Stimulated activated CD4-positive, alpha-beta T cell treated with anti-CD3 and anti-CD28 coated beads, Interleukin-15, amount 100 ng/mL, for 1 hour (primary cell): ENCODE data around the gene ZNF280A.
A peak's percentile ranks its signal among the peaks of the same experiment; 100 is the strongest.

ENCODE experiments used
- DNase-seq, 2 donors: peaks; one replicate each; pipeline ENCODE4 v3.0.0-alpha.2; 2020; ENCODE audit warnings: low read depth in 1 of 2, low spot score in 1 of 2

ZNF280A gene, protein sequence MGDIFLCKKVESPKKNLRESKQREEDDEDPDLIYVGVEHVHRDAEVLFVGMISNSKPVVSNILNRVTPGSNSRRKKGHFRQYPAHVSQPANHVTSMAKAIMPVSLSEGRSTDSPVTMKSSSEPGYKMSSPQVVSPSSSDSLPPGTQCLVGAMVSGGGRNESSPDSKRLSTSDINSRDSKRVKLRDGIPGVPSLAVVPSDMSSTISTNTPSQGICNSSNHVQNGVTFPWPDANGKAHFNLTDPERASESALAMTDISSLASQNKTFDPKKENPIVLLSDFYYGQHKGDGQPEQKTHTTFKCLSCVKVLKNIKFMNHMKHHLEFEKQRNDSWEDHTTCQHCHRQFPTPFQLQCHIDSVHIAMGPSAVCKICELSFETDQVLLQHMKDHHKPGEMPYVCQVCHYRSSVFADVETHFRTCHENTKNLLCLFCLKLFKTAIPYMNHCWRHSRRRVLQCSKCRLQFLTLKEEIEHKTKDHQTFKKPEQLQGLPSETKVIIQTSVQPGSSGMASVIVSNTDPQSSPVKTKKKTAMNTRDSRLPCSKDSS

DNA sequence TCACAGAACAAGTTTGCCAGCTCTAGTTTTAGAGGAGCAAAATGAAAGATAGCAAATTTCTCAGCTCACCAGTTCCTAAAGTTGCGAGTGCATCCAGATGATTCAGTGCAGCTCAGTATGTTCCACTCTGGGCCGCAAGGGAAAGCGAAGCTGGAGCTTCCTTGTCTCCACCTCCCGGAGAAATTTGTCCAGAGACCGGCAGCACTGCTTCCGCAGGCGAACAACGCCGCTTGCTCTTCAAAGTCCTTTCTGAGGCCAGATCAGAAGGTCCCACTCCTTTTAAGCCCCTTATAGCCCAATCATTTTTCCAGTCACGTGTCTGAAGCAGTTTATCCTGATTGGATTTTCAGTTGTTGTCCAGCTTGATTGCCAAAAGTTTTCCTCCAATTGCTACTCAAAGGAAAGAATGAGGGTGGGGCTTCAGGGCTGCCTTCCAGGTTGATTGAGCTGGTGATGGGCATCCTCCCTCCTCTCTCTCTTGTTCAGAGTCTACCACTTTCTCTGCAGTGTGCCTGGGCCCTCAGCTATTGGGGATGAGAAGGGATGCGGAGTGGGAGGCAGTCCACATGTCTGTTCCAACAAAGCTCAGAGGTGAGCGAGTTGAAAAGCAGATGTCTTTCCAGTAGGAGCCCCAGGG is at the start of gene ZNF280A:
ZNF280A (minus strand) TSS at position 251 of the 637 bp plus-strand sequence. CDS start 4,640 bp downstream, outside the sequence.
- DNase-seq: no peak

- DNase-seq: no peak
Measured at GRCh38 chr22:22569218-22569617, 49.1 kb upstream of the ZNF280A start.

- DNase-seq: no peak
Measured at GRCh38 chr22:22565981-22566380, 45.9 kb upstream of the ZNF280A start.

DNA sequence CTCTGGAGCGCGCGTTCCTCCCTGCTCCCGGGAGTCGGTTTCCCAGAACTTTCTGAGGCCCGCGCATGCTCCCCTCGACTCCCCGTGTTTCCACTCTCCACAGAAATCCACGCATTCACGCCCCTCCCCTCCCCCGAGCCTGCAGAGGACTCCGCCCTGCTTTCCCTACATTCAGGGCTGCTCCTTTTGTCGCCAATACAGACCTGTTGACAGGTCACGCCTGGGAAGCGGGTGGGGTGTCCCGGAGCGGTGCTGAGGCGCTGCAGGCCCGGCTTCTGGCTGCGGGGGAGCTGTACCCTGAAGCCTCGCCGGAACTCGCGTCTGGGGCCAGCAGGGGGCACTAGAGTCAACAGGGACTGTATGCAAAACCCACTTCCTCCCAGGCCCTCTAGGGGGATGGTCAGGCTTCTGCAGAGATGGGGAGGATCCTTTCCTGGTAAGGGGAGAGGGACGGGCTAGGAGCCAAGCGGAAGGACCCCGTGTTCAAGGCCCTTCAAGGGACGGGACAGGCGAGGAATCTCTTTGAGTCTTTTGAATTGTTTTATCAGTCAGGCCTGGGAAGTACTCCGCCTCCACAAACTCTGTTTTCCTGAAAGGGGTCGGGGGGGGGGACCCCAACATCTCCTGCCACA is 39.0 kb upstream of the ZNF280A start, which contains the start of gene PRAME:
PRAME (minus strand) TSS at position 294 of the 632 bp plus-strand sequence. CDS start 2,433 bp downstream, outside the sequence.
- peak; percentile 14 to 48 for DNase-seq

DNA sequence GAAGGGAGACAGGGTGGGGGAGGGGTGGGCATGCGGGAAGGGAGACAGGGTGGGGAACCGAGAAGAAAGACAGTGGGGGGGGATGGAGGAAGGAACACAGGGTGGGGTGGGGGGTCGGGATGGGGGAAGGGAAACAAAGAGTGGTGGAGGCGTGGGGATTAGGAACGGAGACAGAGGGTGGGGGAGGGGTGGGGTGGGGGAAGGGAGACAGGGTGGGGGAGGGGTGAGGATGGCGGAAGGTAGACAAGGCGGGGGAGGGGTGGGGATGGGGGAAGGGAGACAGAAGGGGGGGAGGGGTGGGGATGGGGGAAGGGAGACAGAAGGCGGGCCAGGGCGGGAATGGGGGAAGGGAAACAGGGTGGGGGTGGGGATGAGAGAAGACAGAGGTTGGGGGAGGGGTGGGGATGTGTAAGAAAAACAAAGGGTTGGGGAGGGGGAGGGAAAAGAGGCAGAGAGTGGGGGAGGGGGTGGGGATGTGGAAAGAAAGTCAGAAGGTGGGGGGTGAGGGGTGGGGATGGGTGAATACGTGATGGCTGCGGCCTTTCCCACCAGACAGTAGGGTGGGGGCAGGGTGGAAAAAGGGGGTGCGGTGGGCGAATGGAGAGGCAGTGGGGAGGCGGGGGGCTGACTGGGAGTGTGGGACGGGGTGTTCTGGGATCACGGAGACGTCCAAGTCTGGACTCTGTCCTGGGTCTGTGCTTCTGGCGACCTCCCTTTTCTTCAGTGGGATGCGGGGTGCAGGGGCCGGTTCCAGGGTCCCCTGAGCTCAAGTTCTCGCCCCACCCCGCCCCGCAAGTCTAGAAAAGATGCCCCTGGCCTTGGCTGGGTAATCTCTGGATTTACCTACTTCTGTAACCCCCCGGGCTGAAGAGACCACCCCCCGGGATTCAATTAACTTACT is 38.3 kb upstream of the ZNF280A start:
- DNase-seq: no peak

GRCh38 chr22:22556995-22557925 is 37.2 kb upstream of the ZNF280A start:
- no peak for DNase-seq

DNA sequence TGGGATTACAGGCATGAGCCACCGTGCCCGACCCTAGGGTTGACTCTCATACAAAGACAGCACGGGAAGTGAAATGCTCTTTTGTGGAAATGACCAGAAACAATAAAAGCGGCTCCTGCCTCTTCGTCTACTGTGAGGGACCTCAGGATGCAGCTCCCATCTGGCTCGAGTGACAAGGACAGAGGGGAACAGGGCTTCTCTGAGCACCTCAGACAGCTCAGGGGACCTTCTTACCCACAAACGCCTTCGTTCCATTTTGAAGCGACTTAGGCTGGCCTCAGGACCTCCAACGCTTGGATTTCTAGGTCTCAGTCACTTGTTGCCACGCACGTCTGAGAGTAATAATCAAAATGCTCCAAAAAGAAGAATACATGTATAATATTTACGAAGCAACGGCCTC is 36.5 kb upstream of the ZNF280A start:
- no peak for DNase-seq

- no peak for DNase-seq
Measured at GRCh38 chr22:22555596-22555995, 35.5 kb upstream of the ZNF280A start.

DNA sequence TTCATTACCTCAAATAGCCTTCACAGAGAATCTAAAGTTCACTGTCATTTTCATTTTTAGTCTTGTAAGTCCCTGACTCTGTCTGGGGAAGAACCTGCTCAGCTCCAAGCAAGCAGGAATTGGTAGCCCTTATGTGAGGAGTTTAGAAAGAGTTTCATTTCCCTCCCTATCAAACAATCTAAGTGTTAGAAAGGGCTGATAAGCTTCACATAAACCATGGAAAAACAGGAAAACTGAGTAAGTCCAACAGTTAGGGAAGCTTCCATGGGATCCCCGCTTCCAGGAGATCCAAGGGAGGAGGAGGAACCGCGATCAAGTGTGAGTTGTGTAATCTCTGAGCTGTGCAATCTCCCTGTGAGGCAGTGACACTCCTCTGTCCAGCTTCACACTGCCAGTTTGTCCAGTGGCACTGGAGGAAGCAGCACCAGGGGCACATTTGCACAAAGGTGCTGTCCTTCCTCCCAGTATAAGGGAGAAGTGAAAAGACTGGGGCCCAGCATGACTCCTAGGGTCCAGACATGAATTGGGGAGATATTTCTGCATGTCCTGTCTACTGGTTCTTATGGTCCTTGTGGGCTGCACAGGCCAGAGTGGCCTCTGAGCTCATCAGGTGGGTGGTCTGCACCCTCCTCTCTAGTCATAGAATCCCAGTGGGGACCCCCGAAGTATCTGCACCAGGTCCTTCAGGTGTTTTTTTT is 34.7 kb upstream of the ZNF280A start:
- DNase-seq: no peak

DNA sequence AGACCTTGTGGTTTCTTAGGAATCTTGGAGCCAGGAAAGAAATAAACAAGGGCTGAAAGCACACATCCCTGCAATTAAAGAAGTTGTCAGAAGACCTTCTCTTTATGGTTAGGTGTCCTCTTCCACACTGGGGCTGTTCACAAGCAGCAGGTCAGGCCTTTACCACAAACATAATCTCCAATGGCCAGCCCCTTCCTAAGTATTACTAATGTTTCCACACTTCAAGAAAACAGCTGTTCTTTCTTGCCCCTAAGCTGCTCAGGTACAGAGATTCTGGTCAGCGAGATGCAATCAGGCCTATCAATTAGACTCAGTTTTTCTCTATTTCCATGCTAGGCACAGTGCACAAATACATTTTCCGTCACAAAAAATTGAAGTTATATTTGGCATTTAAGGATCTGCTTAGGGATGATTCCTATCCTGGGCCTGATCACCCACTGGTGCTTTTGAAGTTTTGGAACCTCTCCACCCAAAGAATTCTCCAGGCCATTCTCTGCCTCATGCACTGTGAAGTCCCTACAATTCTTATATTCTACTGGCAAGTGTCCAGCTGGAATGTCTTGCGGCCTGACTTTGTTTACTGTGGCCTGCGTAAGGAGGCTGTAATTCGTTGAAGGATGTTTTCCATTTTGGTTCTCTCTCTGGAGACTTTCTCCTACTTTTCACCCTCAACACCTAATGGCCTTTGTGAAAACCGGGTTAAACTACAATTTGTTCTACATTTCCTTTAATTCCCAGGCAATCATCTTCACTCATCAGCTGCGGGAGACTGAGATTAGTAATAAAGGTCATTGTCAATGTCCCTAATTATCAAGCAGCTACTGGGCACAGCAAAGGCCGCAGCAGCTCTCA is 33.9 kb upstream of the ZNF280A start:
- no peak for DNase-seq

GRCh38 chr22:22553141-22553540 is 33.1 kb upstream of the ZNF280A start:
- no peak for DNase-seq

GRCh38 chr22:22552630-22553029 is 32.6 kb upstream of the ZNF280A start:
- DNase-seq: no peak

DNA sequence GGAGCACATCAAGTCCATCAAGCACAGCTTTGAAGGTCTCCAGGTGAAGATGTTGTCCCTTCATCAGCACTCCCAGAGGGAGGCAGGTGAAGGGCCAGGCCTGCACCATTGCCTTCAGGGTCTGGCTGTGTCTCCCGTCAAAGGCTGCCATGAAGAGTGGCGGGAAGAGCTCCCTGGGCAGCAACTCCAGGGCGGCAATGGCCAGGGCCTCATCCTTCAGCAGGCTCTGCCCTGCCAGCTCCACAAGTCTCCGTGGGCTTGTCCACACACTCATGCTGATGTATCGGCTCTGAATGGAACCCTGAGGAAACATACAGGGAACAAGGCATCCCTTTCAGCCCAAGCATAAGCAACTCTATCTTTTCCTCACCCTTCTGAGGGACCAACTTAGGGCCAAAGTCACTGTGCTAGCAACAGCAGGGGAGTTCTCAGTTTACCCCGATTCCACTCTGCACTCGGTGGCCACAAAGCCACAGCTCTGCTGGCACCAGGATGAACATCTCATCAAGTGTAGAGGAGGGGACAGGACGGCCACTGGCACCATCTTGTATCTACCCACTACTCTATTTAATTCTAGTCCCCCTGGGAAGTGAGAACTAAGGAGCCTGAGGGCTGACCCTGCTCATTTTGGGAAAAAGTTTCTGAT is 30.8 kb upstream of the ZNF280A start:
- DNase-seq: no peak

DNA sequence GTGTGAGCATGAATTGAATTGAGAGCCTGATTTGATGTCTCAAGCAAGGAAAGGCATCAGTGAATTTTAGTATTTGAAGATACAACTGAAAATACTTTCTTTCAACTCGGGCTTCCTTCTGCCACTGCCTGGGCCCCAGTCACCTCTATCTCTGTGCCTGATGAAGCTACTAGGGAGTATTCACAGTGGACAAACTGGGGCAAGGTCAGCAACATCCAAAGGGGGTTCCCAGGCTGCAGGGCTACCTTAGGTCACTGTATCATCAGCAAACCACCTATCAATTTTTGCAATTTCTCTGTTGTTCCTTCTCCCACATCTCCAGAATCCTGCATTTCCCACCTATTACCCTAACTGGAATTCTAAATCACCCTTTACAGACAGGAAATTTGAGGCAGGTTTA is 28.8 kb upstream of the ZNF280A start:
- DNase-seq: no peak

- DNase-seq: no peak
Measured at GRCh38 chr22:22548317-22548716, 28.2 kb upstream of the ZNF280A start.

DNA sequence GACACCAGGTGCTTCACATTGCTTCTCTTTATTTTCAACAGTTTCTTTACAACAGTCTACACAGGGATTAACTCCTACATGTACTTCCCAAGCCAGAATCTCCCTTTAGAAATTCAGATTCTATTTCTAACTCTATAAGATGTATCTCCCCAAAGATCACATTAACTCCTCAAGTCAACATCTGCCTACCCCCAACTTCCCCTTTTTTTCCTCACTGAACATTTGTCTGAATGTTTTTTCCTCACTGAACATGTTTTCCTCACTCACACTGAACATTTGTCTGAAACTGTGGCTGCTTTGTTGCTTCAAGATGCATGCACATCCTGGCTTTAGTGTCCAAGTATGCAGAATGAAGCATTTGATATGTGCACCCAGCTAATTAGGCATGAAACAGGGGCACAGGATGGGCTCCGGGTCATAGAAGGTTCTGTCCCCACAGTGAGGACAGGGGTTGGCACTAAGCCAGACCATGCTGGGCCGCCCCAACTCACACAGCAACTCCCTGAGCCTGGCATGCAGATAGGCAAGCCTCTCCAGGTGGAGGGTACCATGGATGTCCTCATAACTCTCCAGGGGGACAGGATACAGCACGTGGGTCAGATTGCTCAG is 27.7 kb upstream of the ZNF280A start:
- DNase-seq: no peak

DNA sequence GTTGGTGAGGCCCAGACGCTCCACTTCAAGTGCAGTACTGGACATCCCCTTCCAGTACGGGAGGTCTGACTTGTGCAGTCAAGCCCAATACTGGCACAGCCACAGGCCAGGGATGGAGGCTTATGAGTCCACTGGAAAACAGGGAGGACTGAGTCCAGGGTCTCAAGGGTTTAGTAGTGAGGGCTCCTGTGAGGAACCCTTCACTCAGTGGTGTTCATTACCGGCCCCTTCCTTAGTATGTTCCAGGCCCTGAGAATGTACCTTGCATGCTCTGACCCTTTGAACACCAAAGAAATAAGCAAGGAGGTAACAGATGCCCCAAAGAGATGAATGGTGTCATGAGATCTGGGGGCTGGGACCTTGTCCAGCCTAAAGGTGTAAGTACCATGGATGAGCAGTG is 27.2 kb upstream of the ZNF280A start:
- no peak for DNase-seq
